Psoas muscle (tissue), 8 donors: Measurements from ENCODE around the gene AP2A2. TPM values are rescaled to one million over a fixed set of nuclear protein-coding genes. Genes with fewer than 3 reads are reported as not detected.

Experiments
- ATAC-seq, 4 donors: fragments of 200-7000 bp; cut with Tn5 transposase; one replicate each; pipeline ENCODE4 v1.9.1; 2020; ENCODE audit warnings: moderate library complexity in 3 of 4, mild to moderate bottlenecking in 2 of 4
- DNase-seq, 2 donors: peaks; one replicate each; pipeline ENCODE4 v3.0.0-alpha.2; 2020
- H3K27ac ChIP-seq: fragments of 200-600 bp; one replicate; pipeline ENCODE4 v1.8.0; 2022
- H3K27me3 ChIP-seq, 3 donors: fragments of 200-600 bp in 1 of 3; one replicate each; pipeline versions ENCODE4 v1.6.1 to v1.8.0; 2013 to 2022; ENCODE audit warnings: low read length in 2 of 3, mild to moderate bottlenecking in 2 of 3, moderate library complexity in 1 of 3; ENCODE audit not compliant: insufficient read depth in 3 of 3
- H3K36me3 ChIP-seq, 2 donors: fragments of 200-600 bp in 1 of 2; one replicate each; pipeline versions ENCODE4 v1.6.1 to v1.8.0; 2013 to 2022; ENCODE audit warnings: low read depth in 1 of 2, mild to moderate bottlenecking in 1 of 2, moderate library complexity in 1 of 2; ENCODE audit not compliant: insufficient read depth in 1 of 2
- H3K4me1 ChIP-seq: fragments of 200-600 bp; one replicate; pipeline ENCODE4 v1.8.0; 2022
- H3K4me3 ChIP-seq: fragments of 200-600 bp; one replicate; pipeline ENCODE4 v1.8.0; 2022; ENCODE audit warnings: mild to moderate bottlenecking
- H3K9me3 ChIP-seq: fragments of 200-600 bp; one replicate; pipeline ENCODE4 v1.8.0; 2022
- CTCF ChIP-seq: fragments of 200-600 bp; IDR thresholded peaks from one replicate; pipeline ENCODE4 v1.8.0; 2022; ENCODE audit warnings: antibody characterized with exemption
- WGBS, 3 donors: extraction: QIAGEN DNeasy Blood & Tissue Kit; methylation state at CpG; one replicate each; pipeline versions ENCODE4 v1.1.6 to v1.1.7; 2013; 5-methylcytosine and 5-hydroxymethylcytosine counted together
- intact Hi-C, 2 donors: fragments of 100-400 bp; cut with DNase I; formaldehyde crosslinking; loops; one replicate each; pipeline versions ENCODE4 v1.11.0 to v1.14.2; 2022
- polyA plus RNA-seq, 3 donors: library from polyadenylated mRNA; stranded (reverse); fragments of 200-250 nt; gene quantifications; one replicate each; pipeline ENCODE4 v1.2.3, GENCODE V29; 2013
- total RNA-seq, 4 donors: library from RNA; stranded (reverse); fragmentation: NEBNext Ultra II Directional in 2 of 4; extraction: Animal tissue kit (Norgen Biotek cat#: 25700) in 2 of 4; gene quantifications; one replicate each; pipeline versions ENCODE4 v1.2.1 to v1.2.4, GENCODE V29; 2021 to 2023
- donor health status: healthy with polysubstance abuse.
- donor health status: DM: no; HTN: no; CAD: no; lungs with moderate emphysema.
- donor health status: Bipolar disorder and iron deficiency.
- donor health status: healthy.
- donor health status: DM: yes; HTN: yes; CAD: no.
- donor health status: DM: no; HTN: no; CAD: no.
- donor health status: DM: no; HTN: no; CAD: no.
- donor health status: DM: yes; HTN: yes; CAD: no.

Gene AP2A2
- total and polyA plus RNA-seq, 7 donors = 15.9 to 31.4 (median 26.5) TPM

GRCh38 chr11:1034001-1034400 lies 108.3 kb downstream of the AP2A2 start:
- WGBS, 3 donors = 26 to 42% (median 36%) methylated on average over 8 of the region's 8 CpGs
- Histone ChIP-seq H3K4me3 (no peak overlapping the region), H3K27me3 (peaks cover 0 to 4% (median 0%) of the 10 kb centered on the region in 3 donors), H3K27ac (no peak overlapping the region), H3K36me3 (no peaks in the 10 kb centered on the region), H3K4me1 (peaks cover 12% of the 10 kb centered on the region), H3K9me3 (no peaks in the 10 kb centered on the region)
- intact Hi-C loops = no loop called here
- ATAC-seq (peak; percentile 38 to 78 (median 63)), DNase-seq (no peak)
- no peak for TF ChIP-seq CTCF

GRCh38 chr11:1034456-1035295 lies 109.0 kb downstream of the AP2A2 start:
- ATAC-seq = peak in 3 of 4 donors; percentile 13 to 32 (median 26)
- H3K27ac ChIP-seq = no peak overlapping the region
- intact Hi-C loops = no loop called here

DNA sequence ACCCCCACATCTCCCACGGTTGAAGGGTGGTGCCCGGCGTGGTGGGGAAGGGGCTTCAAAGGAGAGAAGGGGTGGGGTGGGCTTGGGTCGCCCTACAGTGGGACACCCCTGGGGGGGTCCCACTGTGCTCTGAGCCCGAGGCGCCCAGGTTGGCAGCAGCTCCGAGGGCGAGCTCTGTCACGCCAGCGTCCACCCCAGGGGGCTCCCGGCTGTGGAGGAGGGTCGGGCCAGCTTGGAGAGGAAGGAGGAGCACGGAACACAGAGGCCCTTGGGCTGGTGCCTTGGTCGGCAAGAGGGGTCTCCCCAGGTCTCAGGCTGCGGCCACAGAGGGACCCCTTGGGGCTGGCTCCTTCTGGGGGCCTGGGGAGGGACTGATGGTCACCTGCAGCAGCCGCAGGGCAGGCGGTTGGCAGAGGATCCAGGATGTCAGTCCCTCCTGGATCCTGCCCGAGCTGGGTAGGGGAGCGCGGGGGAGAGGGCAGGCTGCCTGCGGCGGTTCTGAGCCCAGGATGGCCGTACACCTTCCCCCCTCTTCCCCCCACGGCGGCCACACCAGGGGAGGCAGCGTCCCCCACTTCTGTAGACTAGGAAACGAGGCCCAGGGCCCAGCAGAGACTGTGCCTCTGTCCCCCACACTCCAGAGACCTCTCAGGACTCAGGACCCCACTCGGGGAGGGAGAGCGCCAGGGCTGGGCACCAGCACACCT lies 110.1 kb downstream of the AP2A2 start:
- no peaks in the 10 kb centered on the region for H3K36me3 ChIP-seq
- intact Hi-C loops = no loop called here
- peaks cover 0 to 4% (median 0%) of the 10 kb centered on the region in 3 donors for H3K27me3 ChIP-seq
- DNase-seq (no peak), ATAC-seq (no peak)
- TF ChIP-seq CTCF = no peak
- H3K4me3 ChIP-seq = no peak overlapping the region
- H3K27ac ChIP-seq = no peak overlapping the region
- H3K9me3 ChIP-seq = no peaks in the 10 kb centered on the region
- peaks cover 12% of the 10 kb centered on the region for H3K4me1 ChIP-seq
- WGBS, 3 donors = 65 to 73% (median 72%) methylated on average over 20 to 29 of the region's 29 CpGs

More at GRCh38 chr11:1034456-1035295, 109.0 kb downstream of the AP2A2 start:
- no peak for DNase-seq
- peaks cover 0 to 4% (median 0%) of the 10 kb centered on the region in 3 donors for H3K27me3 ChIP-seq
- no peaks in the 10 kb centered on the region for H3K36me3 ChIP-seq
- H3K4me3 ChIP-seq = no peak overlapping the region
- WGBS, 3 donors = 30 to 44% (median 38%) methylated on average over 30 to 39 of the region's 39 CpGs
- peaks cover 12% of the 10 kb centered on the region for H3K4me1 ChIP-seq
- H3K9me3 ChIP-seq = no peaks in the 10 kb centered on the region
- TF ChIP-seq CTCF = no peak

DNA sequence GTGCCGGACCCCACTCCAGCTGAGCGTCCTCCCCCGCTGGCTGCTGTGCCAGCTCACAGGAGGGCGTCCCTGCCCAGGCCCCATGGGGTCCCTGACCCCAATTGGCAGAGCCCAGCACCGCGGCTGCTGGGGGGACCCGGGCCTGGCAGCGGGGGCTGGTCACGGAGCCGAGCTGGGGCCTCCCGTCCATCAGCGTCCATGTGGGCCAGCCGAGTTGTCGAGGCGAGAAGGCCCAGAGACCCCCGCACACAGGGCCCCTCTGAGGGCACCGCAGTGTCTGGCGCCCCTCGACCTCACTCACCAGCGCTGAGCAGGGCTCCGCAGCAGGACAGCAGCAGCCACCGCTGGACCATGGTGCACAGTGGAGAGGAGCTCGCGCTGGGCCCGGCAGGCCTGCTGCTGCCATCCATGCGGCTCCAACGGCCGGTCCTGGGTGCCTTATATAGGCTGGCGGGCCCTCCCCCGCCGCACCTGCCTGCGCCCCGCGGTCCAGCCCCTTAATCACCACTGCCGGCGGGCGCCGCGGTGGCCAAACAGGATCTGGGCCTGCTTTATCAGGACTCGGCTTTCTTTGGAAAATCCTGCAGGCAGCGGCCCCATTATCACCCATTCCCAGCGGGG lies 110.7 kb downstream of the AP2A2 start, which contains the start of gene MUC6:
Gene MUC6, minus strand, starts transcription at position 416 of the 621 bp plus-strand sequence. Its CDS starts 63 bp downstream, at position 353.
- Histone ChIP-seq H3K27ac (no peak within 1 kb of the TSS), H3K9me3 (no peaks in the 10 kb centered on the region), H3K27me3 (peaks cover 0 to 4% (median 0%) of the 10 kb centered on the region in 3 donors), H3K4me1 (peaks cover 12% of the 10 kb centered on the region), H3K36me3 (no peaks in the 10 kb centered on the region), H3K4me3 (no peak within 1 kb of the TSS)
- WGBS, 3 donors = 65 to 79% (median 72%) methylated on average over 30 to 42 of the region's 42 CpGs
- intact Hi-C loops = no loop called here
- no peak for DNase-seq
- ATAC-seq = no peak
- TF ChIP-seq CTCF = no peak
